Cardiac muscle cell (in vitro differentiated cells and primary cell): Measurements from ENCODE around the gene TRNT1. TPM values are rescaled to one million over a fixed set of nuclear protein-coding genes. Genes with fewer than 3 reads are reported as not detected.

ENCODE experiments used
- DNase-seq, 2 donors: peaks; one replicate each; pipeline versions ENCODE4 v3.0.0 to v3.0.0-alpha.2; 2010 to 2017; ENCODE audit warnings: low read depth in 1 of 2, low spot score in 1 of 2
- H3K27ac ChIP-seq: fragments of 200-600 bp; sonication (generic); 2 replicates; pipeline ENCODE4 v1.5.1; 2016
- H3K27me3 ChIP-seq: fragments of 200-600 bp; sonication (generic); 2 replicates; pipeline ENCODE4 v1.6.0; 2016; ENCODE audit warnings: control low read depth
- H3K36me3 ChIP-seq: fragments of 200-600 bp; sonication (generic); 2 replicates; pipeline ENCODE4 v1.5.1; 2016; ENCODE audit warnings: control low read depth
- H3K4me1 ChIP-seq: fragments of 200-600 bp; sonication (generic); 2 replicates; pipeline ENCODE4 v1.8.1; 2017; ENCODE audit warnings: low read depth, mild to moderate bottlenecking, mixed run types
- H3K4me3 ChIP-seq: fragments of 200-600 bp; sonication (generic); 2 replicates; pipeline ENCODE4 v1.5.1; 2016; ENCODE audit warnings: mild to moderate bottlenecking
- H3K9me3 ChIP-seq: fragments of 200-600 bp; sonication (generic); 2 replicates; pipeline ENCODE4 v1.5.1; 2017; ENCODE audit warnings: low read depth, mild to moderate bottlenecking, control low read depth
- CTCF ChIP-seq: IDR thresholded peaks from 2 replicates; pipeline ENCODE4 v1.5.1; 2012; ENCODE audit warnings: low read depth, mild to moderate bottlenecking, low read length
- polyA plus RNA-seq: library from polyadenylated mRNA; unstranded; fragments of >200 nt; fragmentation: Nextera tagmentation; extraction: Ambion mirVana; gene quantifications from 2 replicates; pipeline ENCODE4 v1.2.1, GENCODE V29; 2016
- total RNA-seq: library from RNA; depleted of rRNA; stranded (reverse); fragments of >200 nt; gene quantifications from 2 replicates; pipeline ENCODE4 v1.2.3, GENCODE V29; 2016

TRNT1 gene
- total and polyA plus RNA-seq, 2 experiments from 2014 or later, result 12.2 to 25.1 TPM

GRCh38 chr3:3107181-3107580, 19.6 kb upstream of the TRNT1 start:
- no peak overlapping the region for H3K4me3 ChIP-seq
- no peak for TF ChIP-seq CTCF
- no peak for DNase-seq
- H3K4me1 ChIP-seq, result no peaks in the 10 kb centered on the region
- H3K27me3 ChIP-seq, result no peaks in the 10 kb centered on the region
- H3K9me3 ChIP-seq, result no peaks in the 10 kb centered on the region
- no peak overlapping the region for H3K27ac ChIP-seq
- no peaks in the 10 kb centered on the region for H3K36me3 ChIP-seq

GRCh38 chr3:3107858-3108257, 18.9 kb upstream of the TRNT1 start:
- Histone ChIP-seq H3K4me3 (no peak overlapping the region), H3K27me3 (no peaks in the 10 kb centered on the region), H3K9me3 (no peaks in the 10 kb centered on the region), H3K27ac (no peak overlapping the region), H3K4me1 (no peaks in the 10 kb centered on the region), H3K36me3 (no peaks in the 10 kb centered on the region)
- TF ChIP-seq CTCF, result no peak
- DNase-seq, result no peak

- Histone ChIP-seq H3K4me1 (no peaks in the 10 kb centered on the region), H3K4me3 (no peak overlapping the region), H3K9me3 (no peaks in the 10 kb centered on the region), H3K27ac (no peak overlapping the region), H3K36me3 (no peaks in the 10 kb centered on the region), H3K27me3 (no peaks in the 10 kb centered on the region)
- no peak for TF ChIP-seq CTCF
- DNase-seq, result peak in 1 of 2 donors; percentile 18
Measured at GRCh38 chr3:3109407-3110298, 17.1 kb upstream of the TRNT1 start.

GRCh38 chr3:3110299-3110630, 16.5 kb upstream of the TRNT1 start, which contains the start of gene IL5RA:
Gene IL5RA (minus strand): TSS chr3:3110374. CDS start chr3:3104984, 5,390 bp downstream.
- no peaks in the 10 kb centered on the region for H3K4me1 ChIP-seq
- no peak within 1 kb of the TSS for H3K27ac ChIP-seq
- no peaks in the 10 kb centered on the region for H3K9me3 ChIP-seq
- TF ChIP-seq CTCF, result no peak
- H3K36me3 ChIP-seq, result no peaks in the 10 kb centered on the region
- no peaks in the 10 kb centered on the region for H3K27me3 ChIP-seq
- peak; percentile 25 to 50 for DNase-seq
- no peak within 1 kb of the TSS for H3K4me3 ChIP-seq

GRCh38 chr3:3110749-3111361, 15.9 kb upstream of the TRNT1 start:
- TF ChIP-seq CTCF, result no peak
- Histone ChIP-seq H3K27me3 (no peaks in the 10 kb centered on the region), H3K4me3 (no peak overlapping the region), H3K4me1 (no peaks in the 10 kb centered on the region), H3K9me3 (no peaks in the 10 kb centered on the region), H3K36me3 (no peaks in the 10 kb centered on the region), H3K27ac (no peak overlapping the region)
- DNase-seq, result no peak
